ENCODE measurements around the gene C2orf68. TPM values are rescaled to one million over a fixed set of nuclear protein-coding genes. Genes with fewer than 3 reads are reported as not detected.

C2orf68 gene
- total RNA-seq, 1 experiment from 2014 or later, result 26.6 TPM

DNA sequence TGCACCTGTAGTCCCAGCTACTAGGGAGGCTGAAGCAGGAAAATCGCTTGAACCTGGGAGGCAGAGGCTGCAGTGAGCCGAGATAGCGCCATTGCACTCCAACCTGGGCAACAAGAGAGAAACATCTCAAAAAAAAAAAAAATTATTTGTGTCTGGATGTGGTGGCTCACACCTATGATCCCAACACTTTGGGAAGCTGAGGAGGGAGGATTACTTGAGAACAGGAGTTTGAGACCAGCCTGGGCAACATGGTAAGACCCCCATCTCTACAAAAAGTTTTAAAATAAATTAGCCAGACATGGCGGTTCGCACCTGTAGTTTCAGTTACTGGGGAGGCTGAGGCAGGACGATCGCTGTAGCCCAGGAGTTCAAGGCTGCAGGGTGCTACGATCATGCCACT is 36.1 kb downstream of the C2orf68 start:
- no peak overlapping the region for H2AFZ ChIP-seq (ENCODE audit: low read length)

DNA sequence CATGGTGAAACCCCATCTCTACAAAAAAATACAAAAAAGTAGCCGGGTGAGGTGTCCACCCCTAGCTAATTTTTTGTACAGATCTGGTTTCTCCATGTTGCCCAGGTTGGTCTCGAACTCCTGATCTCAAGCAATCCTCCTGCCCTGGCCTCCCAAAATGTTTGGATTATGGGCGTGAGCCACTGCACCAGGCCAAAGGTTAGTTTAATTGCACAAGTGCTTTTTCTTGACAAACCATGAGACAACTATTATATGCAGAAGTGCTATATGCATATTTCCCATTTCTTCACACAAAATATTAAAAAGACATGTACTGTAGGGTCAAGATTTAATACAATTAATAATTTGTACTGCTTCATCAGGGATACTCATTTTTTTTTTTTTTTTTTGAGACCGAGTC is 45.6 kb downstream of the C2orf68 start:
- no peak for TF ChIP-seq EZH2phosphoT487 (IDR thresholded peaks at IDR 0.05; ENCODE audit: borderline replicate concordance, low read length)
- no peak for TF ChIP-seq EZH2 (IDR thresholded peaks at IDR 0.05; ENCODE audit: low read length, unreplicated experiment)
- no peak for TF ChIP-seq CTCF (conservative IDR thresholded peaks at IDR 0.05; ENCODE audit: low read depth, low read length)
- H3K9ac ChIP-seq (ENCODE audit: low read length), result no peak overlapping the region
- CTCF ChIA-PET, result no interaction called here
- H4K20me1 ChIP-seq (ENCODE audit: low read length), result no peaks in the 10 kb centered on the region
- no peaks in the 10 kb centered on the region for H3K27me3 ChIP-seq (ENCODE audit: low read length)
- ATAC-seq (no peak), DNase-seq (no peak)
- BruUV-seq (replicated peaks), result no TSS peak
- POLR2A ChIA-PET (ENCODE audit: unreplicated experiment), result no interaction called here
- no peaks in the 10 kb centered on the region for H3K9me2 ChIP-seq (replicated peaks; ENCODE audit: low read length)
- no peak overlapping the region for H3K4me2 ChIP-seq (ENCODE audit: low read length)
- no peaks in the 10 kb centered on the region for H3K9me3 ChIP-seq (ENCODE audit: low read length)
- H3K4me3 ChIP-seq (ENCODE audit: low read length), result no peak overlapping the region
- H2AFZ ChIP-seq (ENCODE audit: low read length), result no peak overlapping the region
- H3K79me2 ChIP-seq (ENCODE audit: low read length), result no peaks in the 10 kb centered on the region
- no peak overlapping the region for H3K27ac ChIP-seq (ENCODE audit: low read length)
- intact Hi-C loops (cut with micrococcal nuclease), result no loop called here
- H3K4me1 ChIP-seq (ENCODE audit: insufficient read depth, low read length), result no peaks in the 10 kb centered on the region
- no peaks in the 10 kb centered on the region for H3F3A ChIP-seq (ENCODE audit: low read length, unreplicated experiment)
- H3K36me3 ChIP-seq (ENCODE audit: low read depth, low read length), result no peaks in the 10 kb centered on the region

More for the DNA sequence above, 36.1 kb downstream of the C2orf68 start:
- no peaks in the 10 kb centered on the region for H3K9me3 ChIP-seq (ENCODE audit: low read length)
- peaks cover 18% of the 10 kb centered on the region for H3K4me1 ChIP-seq (ENCODE audit: insufficient read depth, low read length)
- H3F3A ChIP-seq (ENCODE audit: low read length, unreplicated experiment), result no peaks in the 10 kb centered on the region
- no peak overlapping the region for H3K4me3 ChIP-seq (ENCODE audit: low read length)
- CTCF ChIA-PET, result no interaction called here
- H3K27me3 ChIP-seq (ENCODE audit: low read length), result no peaks in the 10 kb centered on the region
- H3K4me2 ChIP-seq (ENCODE audit: low read length), result no peak overlapping the region
- no TSS peak for BruUV-seq (replicated peaks)
- ATAC-seq (no peak), DNase-seq (no peak)
- peaks cover 24% of the 10 kb centered on the region for H3K79me2 ChIP-seq (ENCODE audit: low read length)
- POLR2A ChIA-PET (ENCODE audit: unreplicated experiment), result interaction anchor here (0.5 kb wide), 1 partner anchor 24 kb away, joined by 3 read pairs; no protein-coding TSS in a partner anchor
- no peak overlapping the region for H3K9ac ChIP-seq (ENCODE audit: low read length)
- TF ChIP-seq EZH2 (IDR thresholded peaks at IDR 0.05; ENCODE audit: low read length, unreplicated experiment), result no peak
- TF ChIP-seq CTCF (conservative IDR thresholded peaks at IDR 0.05; ENCODE audit: low read depth, low read length), result no peak
- TF ChIP-seq EZH2phosphoT487 (IDR thresholded peaks at IDR 0.05; ENCODE audit: borderline replicate concordance, low read length), result no peak
- intact Hi-C loops (cut with micrococcal nuclease), result no loop called here
- no peaks in the 10 kb centered on the region for H3K36me3 ChIP-seq (ENCODE audit: low read depth, low read length)
- H3K9me2 ChIP-seq (replicated peaks; ENCODE audit: low read length), result no peaks in the 10 kb centered on the region
- H4K20me1 ChIP-seq (ENCODE audit: low read length), result no peaks in the 10 kb centered on the region
- no peak overlapping the region for H3K27ac ChIP-seq (ENCODE audit: low read length)

GRCh38 chr2:85564144-85564563 is 47.7 kb downstream of the C2orf68 start:
- BruUV-seq (replicated peaks), result no TSS peak
- Histone ChIP-seq H2AFZ (ENCODE audit: low read length) (no peak overlapping the region), H3K4me2 (ENCODE audit: low read length) (no peak overlapping the region), H4K20me1 (ENCODE audit: low read length) (no peaks in the 10 kb centered on the region), H3K9me3 (ENCODE audit: low read length) (no peaks in the 10 kb centered on the region), H3F3A (ENCODE audit: low read length, unreplicated experiment) (no peaks in the 10 kb centered on the region), H3K9ac (ENCODE audit: low read length) (no peak overlapping the region), H3K9me2 (replicated peaks; ENCODE audit: low read length) (no peaks in the 10 kb centered on the region), H3K79me2 (ENCODE audit: low read length) (peaks cover 21% of the 10 kb centered on the region), H3K4me3 (ENCODE audit: low read length) (no peak overlapping the region), H3K4me1 (ENCODE audit: insufficient read depth, low read length) (peaks cover 10% of the 10 kb centered on the region), H3K36me3 (ENCODE audit: low read depth, low read length) (no peaks in the 10 kb centered on the region), H3K27ac (ENCODE audit: low read length) (no peak overlapping the region), H3K27me3 (ENCODE audit: low read length) (no peaks in the 10 kb centered on the region)
- CTCF ChIA-PET, result no interaction called here
- no peak for ATAC-seq
- intact Hi-C loops (cut with micrococcal nuclease), result no loop called here
- TF ChIP-seq EZH2 (IDR thresholded peaks at IDR 0.05; ENCODE audit: low read length, unreplicated experiment) (no peak), EZH2phosphoT487 (IDR thresholded peaks at IDR 0.05; ENCODE audit: borderline replicate concordance, low read length) (no peak), CTCF (conservative IDR thresholded peaks at IDR 0.05; ENCODE audit: low read depth, low read length) (no peak)
- no peak for DNase-seq
- POLR2A ChIA-PET (ENCODE audit: unreplicated experiment), result interaction anchor here (0.5 kb wide), 1 partner anchor 498 kb away, joined by 3 read pairs; no protein-coding TSS in a partner anchor
